Lower lobe of right lung (tissue), 2 donors: ENCODE measurements around the gene CADM4. TPM values are rescaled to one million over a fixed set of nuclear protein-coding genes. Genes with fewer than 3 reads are reported as not detected.

ENCODE experiments used
- ATAC-seq, 2 donors: fragments of 200-7000 bp; cut with Tn5 transposase; one replicate each; pipeline ENCODE4 v1.9.1; 2020 to 2022; ENCODE audit warnings: mild to moderate bottlenecking in 2 of 2, moderate library complexity in 2 of 2
- DNase-seq: peaks from one replicate; pipeline ENCODE4 v3.0.0-alpha.2; 2020
- H3K27ac ChIP-seq: fragments of 200-600 bp; one replicate; pipeline ENCODE4 v1.8.0; 2022
- H3K27me3 ChIP-seq: fragments of 200-600 bp; one replicate; pipeline ENCODE4 v1.8.0; 2022; ENCODE audit warnings: low read depth
- H3K36me3 ChIP-seq: fragments of 200-600 bp; one replicate; pipeline ENCODE4 v1.8.0; 2022; ENCODE audit warnings: mild to moderate bottlenecking
- H3K4me1 ChIP-seq: fragments of 200-600 bp; one replicate; pipeline ENCODE4 v1.8.0; 2022
- H3K4me3 ChIP-seq: fragments of 200-600 bp; one replicate; pipeline ENCODE4 v1.8.0; 2022; ENCODE audit warnings: mild to moderate bottlenecking
- H3K9me3 ChIP-seq: fragments of 200-600 bp; one replicate; pipeline ENCODE4 v1.8.0; 2022
- intact Hi-C: fragments of 100-400 bp; cut with DNase I; formaldehyde crosslinking; loops from one replicate; pipeline ENCODE4 v1.11.0; 2022
- total RNA-seq: library from RNA; stranded (reverse); fragmentation: NEBNext Ultra II Directional; extraction: Animal tissue kit (Norgen Biotek cat#: 25700); gene quantifications from one replicate; pipeline ENCODE4 v1.2.1, GENCODE V29; 2021
- TF ChIP-seq, protein P1 (sequence below): fragments of 200-600 bp; IDR thresholded peaks from one replicate; pipeline ENCODE4 v1.8.0; 2022; ENCODE audit warnings: antibody characterized with exemption, mild to moderate bottlenecking
- donor health status: DM: no; HTN: yes; CAD: no; lungs with severe emphysema.

The CADM4 gene
- total RNA-seq, 1 donor from 2014 or later = 8.1 TPM

DNA sequence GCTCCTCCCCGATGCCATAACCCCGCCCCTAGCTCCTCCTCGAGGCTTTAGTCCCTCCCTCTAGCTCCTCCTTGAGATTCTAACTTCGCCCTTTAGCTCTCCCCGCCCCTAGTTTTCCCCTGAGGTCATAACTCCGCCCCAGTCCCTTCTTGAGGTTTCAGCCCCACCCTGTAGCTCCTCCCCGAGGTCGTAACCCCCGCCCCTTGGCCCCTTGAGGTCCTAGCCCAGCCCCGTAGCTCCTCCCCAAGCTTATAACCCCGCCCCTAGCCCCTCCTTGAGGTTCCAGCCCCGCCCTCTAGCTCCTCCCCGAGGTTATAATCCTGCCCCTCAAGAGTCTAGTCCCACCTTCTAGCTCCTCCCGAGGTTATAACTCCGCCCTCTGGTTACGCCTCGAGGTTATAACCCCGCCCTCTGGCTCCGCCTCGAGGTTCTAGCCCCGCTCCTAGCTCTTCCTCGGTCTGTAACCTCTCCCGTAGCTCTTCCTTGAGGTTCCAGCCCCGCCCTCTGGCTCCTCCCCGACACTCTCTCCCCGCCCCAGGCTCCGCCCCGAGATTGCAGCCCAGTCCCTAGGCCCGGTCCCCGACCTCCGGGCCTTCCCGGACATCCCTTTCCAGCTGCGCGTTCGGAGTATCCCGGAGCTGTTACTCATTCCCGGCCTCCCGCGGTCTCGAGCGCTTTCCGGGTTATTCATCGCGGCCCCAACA is 28.9 kb upstream of the CADM4 start:
- TF ChIP-seq, protein P1, sequence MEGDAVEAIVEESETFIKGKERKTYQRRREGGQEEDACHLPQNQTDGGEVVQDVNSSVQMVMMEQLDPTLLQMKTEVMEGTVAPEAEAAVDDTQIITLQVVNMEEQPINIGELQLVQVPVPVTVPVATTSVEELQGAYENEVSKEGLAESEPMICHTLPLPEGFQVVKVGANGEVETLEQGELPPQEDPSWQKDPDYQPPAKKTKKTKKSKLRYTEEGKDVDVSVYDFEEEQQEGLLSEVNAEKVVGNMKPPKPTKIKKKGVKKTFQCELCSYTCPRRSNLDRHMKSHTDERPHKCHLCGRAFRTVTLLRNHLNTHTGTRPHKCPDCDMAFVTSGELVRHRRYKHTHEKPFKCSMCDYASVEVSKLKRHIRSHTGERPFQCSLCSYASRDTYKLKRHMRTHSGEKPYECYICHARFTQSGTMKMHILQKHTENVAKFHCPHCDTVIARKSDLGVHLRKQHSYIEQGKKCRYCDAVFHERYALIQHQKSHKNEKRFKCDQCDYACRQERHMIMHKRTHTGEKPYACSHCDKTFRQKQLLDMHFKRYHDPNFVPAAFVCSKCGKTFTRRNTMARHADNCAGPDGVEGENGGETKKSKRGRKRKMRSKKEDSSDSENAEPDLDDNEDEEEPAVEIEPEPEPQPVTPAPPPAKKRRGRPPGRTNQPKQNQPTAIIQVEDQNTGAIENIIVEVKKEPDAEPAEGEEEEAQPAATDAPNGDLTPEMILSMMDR = no peak
- intact Hi-C loops = no loop called here
- H3K4me1 ChIP-seq = peaks cover 46% of the 10 kb centered on the region

DNA sequence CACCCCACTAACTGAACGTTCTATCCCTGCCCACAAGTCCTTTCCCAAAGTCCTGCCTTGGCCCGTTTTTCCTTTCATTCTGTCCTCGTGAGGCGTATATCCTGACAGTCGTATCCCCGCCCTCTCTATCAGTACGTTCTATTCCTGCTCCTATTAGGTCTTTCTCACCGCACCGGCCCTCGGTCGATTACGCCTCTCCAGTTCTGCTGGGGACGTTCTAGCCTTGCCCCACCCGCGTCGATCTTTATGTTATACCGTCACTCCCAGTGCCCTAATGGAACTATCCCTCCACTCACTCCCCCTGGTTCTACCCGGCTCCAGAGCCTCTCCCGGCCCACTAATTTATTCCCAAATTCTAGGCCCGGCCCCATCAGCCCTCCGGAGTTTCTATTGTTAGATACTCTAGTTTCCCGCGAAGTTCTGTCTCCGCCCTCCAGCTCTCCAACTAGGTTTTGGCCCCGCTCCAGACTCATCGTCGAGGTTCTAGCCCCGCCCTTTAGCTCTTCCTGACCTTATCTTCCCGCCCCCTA is 28.3 kb upstream of the CADM4 start:
- H3K4me1 ChIP-seq = peaks cover 49% of the 10 kb centered on the region
- no peak for DNase-seq
- no peak for ATAC-seq
- no peaks in the 10 kb centered on the region for H3K9me3 ChIP-seq
- H3K27me3 ChIP-seq = no peaks in the 10 kb centered on the region
- peak overlapping the region; percentile 50 for H3K4me3 ChIP-seq
- peak overlapping the region; percentile 3 for H3K27ac ChIP-seq
- TF ChIP-seq, protein P1 = no peak
- peaks cover 41% of the 10 kb centered on the region for H3K36me3 ChIP-seq
- intact Hi-C loops = no loop called here

More for the DNA sequence above, 28.9 kb upstream of the CADM4 start:
- H3K36me3 ChIP-seq = peaks cover 36% of the 10 kb centered on the region
- no peaks in the 10 kb centered on the region for H3K27me3 ChIP-seq
- peak; percentile 91 to 95 for ATAC-seq
- no peaks in the 10 kb centered on the region for H3K9me3 ChIP-seq
- peak; percentile 98 for DNase-seq
- H3K4me3 ChIP-seq = peak overlapping the region; percentile 78
- H3K27ac ChIP-seq = peak overlapping the region; percentile 93

DNA sequence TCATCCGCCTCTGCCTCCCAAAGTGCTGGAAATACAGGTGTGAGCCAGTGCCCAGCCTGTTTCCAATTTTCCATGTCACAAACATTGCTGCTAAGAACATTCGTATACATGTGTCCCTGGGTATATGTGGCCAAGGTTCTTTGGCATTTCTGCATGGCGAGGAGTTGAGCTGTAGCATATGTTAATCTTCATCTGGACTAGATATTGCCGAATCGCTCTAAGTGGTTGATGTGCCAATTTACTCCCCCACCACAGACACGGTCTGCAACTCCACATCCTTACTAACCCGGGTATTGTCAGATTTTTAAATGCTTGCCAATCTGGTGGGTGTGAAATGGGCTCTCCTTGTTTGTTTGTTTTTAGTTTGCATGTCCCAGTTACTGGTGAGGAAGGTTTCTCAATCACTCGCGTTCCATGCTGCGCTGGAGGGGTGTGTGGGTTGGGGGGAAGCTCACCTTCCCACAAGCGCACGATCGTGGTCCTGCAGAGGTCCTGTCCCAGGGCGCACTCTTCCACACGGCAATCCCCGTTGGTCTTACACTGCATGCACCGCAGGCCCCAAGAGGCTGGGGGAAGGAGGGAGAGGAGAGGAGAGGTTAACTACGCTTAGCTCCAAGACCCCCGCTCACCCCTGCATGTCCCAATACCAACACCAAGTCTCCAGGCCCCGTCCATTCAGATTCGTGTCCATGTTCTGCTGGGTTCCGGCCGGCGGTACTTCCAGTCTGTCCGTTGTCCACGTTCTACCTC is 27.7 kb upstream of the CADM4 start:
- ATAC-seq (no peak), DNase-seq (peak; percentile 57)
- no peaks in the 10 kb centered on the region for H3K9me3 ChIP-seq
- H3K27me3 ChIP-seq = no peaks in the 10 kb centered on the region
- peaks cover 49% of the 10 kb centered on the region for H3K4me1 ChIP-seq
- no peak overlapping the region for H3K27ac ChIP-seq
- intact Hi-C loops = no loop called here
- H3K36me3 ChIP-seq = peaks cover 47% of the 10 kb centered on the region
- peak overlapping the region; percentile 50 for H3K4me3 ChIP-seq
- TF ChIP-seq, protein P1 = no peak

DNA sequence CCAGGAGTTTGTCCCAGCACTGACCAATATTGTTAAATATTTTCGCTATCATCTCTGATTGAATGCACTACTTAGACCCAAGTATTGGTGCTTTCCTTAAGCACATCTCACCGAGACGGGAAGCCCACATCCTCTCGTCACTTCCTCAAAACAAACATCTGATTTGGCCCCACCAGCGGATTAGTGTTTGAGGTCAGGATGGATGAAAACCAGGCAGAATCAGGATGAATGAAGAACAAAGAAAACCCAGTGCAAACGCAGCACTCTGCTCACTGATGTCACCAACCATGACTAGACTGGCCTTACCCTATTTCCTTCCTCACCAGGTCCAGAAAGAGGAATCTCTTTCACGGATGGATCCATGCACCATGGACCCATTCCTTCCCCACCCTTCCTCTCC is 24.4 kb upstream of the CADM4 start:
- no peaks in the 10 kb centered on the region for H3K9me3 ChIP-seq
- intact Hi-C loops = no loop called here
- peaks cover 73% of the 10 kb centered on the region for H3K36me3 ChIP-seq
- TF ChIP-seq, protein P1 = no peak
- no peak overlapping the region for H3K27ac ChIP-seq
- H3K27me3 ChIP-seq = no peaks in the 10 kb centered on the region
- no peak overlapping the region for H3K4me3 ChIP-seq
- peaks cover 24% of the 10 kb centered on the region for H3K4me1 ChIP-seq
- ATAC-seq (no peak), DNase-seq (no peak)

DNA sequence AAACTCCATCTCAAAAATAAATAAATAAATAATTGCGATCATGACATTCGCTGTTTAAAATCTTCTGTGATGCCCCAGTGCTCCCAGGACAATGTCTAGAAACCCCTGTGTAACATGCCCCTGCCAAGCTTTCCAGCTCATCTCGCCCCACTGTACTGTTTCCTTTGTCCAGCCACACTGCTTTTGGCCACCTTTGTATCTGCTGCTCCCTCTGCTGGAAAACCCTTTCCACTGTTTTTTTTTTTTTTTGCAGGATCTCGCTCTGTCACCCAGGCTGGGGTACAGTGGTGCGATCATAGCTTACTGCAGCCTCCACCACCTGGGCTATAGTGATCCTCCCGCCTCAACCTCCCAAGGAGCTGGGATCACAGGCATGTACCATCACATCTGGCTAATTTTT is 22.8 kb upstream of the CADM4 start:
- DNase-seq (no peak), ATAC-seq (no peak)
- Histone ChIP-seq H3K36me3 (peaks cover 87% of the 10 kb centered on the region), H3K4me3 (no peak overlapping the region), H3K27ac (no peak overlapping the region), H3K27me3 (no peaks in the 10 kb centered on the region), H3K9me3 (peaks cover 4% of the 10 kb centered on the region), H3K4me1 (peaks cover 19% of the 10 kb centered on the region)
- intact Hi-C loops = no loop called here
- TF ChIP-seq, protein P1 = peak; percentile 21
